NCI-H69 (cell line): ENCODE results near the gene ENTPD6.

Source experiments
- DNase-seq: peaks from one replicate; lab custom pipeline; 2025; lab: John Stamatoyannopoulos, UW

Gene ENTPD6

DNA sequence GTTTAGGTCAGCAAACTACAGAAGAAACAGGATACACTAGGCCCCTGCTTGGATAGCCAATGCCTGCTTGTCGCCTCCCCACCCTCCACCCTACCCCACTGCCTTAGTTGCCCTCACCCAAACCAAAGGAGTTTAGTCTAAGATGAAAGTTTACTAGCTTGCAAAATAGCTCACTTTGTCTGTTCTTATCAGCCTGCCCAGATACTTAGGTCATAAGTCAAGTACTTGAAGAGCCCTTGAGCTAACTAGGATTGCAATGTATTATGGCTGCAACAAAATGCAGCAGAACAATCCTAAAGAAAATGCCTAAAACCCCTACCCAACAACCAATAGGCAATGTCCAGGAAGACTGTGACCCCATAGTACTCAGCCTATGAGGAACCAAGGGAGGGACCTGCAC is 7.3 kb upstream of the ENTPD6 start:
- no peak for DNase-seq

DNA sequence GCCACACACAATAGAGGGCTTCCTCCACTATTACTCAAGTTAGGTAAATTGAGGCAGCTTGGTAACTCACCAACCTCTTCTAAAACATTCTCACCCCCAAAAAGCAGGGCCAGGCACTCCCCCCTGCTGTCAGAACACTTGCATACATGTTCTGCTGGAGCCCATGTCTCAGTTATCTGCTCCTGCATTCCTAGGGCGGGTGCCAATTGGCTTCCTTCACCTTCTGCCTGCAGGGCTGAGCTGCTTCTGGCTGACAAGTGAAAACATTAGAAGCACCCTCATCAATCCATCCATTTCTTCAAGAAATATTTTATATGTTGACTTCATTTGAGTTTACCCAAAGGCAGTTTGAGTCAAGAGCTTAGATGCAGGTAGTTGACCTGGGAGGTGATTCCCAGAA is 4.5 kb upstream of the ENTPD6 start:
- DNase-seq = no peak

DNA sequence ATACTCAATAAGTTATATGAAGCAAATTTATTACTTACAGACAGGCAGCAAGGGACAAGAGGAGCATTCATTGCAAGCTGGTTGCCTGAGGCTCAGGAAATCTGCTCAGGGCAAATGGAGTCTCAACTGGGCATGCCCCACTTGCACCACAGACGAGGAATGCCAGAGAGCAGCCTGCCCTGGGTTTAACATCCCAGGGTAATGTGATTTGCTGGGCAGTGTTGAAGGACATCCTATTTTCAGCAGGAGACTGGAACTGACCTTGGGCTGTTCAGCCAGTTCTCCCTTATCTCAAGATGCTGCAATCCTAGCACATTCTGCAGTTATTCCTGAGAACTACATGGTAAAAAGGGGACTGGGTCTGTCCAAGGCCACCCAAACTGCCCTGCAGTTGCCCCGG is 3.8 kb upstream of the ENTPD6 start:
- DNase-seq = no peak

DNA sequence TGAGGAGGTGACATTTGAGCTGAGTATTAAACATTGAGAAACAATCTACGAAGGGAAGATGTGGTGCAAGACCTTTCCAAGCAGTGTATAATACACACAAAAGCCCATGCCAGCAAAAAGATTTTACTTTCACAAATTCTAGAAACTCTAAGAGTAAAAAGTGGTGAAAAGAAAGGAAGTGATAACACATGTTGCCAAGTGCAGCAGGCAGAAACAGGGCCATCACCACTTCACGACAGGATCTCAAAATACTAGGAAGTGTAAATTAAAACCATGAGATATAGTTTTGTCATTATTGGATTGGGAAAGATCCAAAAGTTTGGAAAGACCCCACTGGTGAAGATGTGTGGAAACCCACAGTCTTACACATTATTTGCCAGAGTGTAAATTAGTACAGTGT is 1.7 kb upstream of the ENTPD6 start:
- DNase-seq = no peak

DNA sequence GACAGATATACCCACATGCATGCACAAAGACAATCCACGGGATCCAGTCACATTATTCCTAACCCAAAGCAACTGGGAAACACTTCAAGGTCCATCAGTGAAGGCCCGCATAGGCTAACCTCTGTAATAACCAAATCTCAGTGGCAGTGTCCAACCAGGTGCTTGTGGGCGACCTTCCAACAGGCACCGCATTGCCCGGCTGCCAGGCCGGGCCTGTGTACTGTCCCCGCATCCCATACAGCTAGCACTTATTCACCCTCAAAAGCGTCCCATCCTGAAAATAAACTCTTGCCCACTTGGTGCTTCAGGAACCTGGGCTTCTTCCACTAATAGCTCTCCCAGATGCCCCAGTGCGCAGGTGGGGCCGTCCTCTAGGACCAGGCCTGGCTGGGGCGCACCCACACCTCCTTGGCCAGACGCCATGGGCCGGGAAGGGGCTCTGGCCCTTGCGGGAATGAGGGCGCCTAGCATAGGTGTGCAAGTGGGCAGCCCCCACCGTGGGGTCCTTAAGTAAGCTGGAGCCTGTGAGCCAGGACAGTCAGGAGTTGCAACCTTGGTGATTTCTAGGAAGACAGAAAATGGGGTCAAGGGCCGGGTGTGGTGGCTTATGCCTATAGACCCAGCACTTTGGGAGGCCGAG is 1.1 kb upstream of the ENTPD6 start:
- DNase-seq = no peak

DNA sequence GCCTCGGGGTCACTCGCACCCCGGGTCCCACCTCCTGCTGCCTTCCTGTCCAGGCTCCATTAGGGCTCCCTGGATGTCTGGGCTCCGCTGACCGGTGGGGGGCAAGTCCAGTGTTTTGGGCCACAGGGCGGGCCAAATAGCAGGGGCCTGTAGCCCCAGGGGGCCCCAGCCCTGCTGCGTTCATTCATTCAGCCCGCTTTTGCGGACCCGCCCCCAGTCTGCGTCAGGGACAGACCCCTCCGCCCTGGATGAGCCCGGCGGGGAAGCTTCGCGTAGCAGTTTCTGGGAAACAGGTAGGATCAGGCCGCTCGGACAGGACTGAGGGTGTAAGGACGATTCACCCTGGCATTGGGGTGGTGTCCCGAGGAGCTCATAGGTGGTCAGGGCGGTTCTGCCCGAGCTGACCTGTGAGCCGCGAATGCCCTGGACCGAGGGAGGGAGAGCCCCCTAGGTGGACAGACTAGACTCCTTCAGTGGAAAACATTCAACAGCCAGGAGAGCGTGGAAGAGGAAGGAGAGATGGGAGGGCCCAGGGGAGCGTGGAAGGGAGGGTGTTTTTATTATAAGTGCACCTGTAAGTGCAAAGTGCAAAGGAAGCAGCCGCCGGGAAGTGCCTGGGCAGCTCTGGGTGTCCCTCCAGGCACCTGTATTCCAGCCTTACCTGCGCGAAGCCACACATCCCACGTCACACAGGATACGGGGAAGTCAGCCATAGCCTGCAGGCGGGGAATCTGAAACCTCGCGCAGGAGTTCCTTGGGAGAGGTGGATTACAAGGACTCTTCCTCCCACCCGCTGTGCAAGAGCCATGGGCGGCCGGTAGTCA is 662 bp downstream of the ENTPD6 start:
- peak; percentile 86 for DNase-seq

DNA sequence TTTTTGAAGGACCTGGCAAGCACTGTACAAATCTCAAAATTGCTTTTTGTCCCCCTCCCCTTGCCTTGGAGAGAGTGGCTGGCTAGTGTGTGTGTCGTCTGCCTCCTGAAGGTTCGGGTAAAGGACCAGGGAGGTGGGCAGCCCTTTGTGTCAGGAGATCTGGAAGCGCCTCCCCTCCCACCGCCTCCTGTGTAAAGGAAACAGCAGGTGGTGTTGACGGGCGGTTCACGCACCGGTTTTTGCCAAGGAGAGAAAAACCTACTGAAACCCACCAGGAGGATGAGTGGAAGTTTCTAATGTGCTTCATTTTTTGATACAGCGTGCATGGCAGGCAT is 1.2 kb downstream of the ENTPD6 start:
- peak; percentile 80 for DNase-seq

DNA sequence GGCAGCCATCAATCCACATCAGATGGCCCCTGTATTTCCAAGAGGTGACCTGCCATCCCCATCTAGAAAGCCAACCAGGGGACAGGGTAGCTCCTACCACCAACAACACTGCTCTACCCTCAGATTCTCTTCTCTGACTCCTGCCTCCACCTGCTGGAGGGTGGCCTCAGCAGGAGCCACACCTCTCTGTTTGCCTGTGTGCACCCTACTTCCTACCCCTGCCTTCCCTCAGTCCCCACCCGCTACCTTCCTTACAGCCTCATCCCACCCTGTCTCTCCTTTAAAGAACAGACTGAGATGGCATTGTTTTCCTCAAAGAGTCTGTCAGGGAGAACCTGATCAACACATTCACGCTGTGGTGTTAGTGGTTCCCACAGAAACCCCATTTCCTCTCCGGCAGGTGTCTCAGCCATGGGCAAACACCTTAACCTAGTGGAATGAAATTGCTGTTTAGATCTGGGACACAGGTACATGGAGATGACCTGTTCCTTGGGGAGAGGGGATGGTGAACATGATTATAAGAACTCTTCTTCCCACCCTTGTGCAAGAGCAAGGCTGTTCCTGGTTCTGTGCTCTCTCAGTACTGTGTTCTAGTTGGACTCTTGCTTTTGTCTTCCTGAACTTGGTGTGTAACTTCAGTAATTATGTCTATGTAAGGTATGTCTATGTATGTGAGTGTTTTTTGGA is 1.8 kb downstream of the ENTPD6 start:
- DNase-seq = peak; percentile 49

DNA sequence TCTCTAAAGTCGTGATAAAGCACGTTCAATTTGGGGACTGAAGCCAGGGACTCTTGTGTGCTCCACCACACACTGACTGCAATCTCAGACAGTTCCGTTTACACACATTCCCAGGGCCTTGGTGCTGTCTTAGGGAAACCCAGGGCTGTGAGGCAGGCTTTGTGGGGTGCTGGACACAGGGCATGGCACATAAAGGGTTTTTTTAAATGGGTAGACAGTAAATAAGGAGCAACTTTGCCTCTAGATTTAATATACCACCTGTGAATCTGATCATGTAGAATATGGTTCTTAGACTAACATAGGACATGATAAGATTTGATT is 2.3 kb downstream of the ENTPD6 start:
- DNase-seq = no peak

DNA sequence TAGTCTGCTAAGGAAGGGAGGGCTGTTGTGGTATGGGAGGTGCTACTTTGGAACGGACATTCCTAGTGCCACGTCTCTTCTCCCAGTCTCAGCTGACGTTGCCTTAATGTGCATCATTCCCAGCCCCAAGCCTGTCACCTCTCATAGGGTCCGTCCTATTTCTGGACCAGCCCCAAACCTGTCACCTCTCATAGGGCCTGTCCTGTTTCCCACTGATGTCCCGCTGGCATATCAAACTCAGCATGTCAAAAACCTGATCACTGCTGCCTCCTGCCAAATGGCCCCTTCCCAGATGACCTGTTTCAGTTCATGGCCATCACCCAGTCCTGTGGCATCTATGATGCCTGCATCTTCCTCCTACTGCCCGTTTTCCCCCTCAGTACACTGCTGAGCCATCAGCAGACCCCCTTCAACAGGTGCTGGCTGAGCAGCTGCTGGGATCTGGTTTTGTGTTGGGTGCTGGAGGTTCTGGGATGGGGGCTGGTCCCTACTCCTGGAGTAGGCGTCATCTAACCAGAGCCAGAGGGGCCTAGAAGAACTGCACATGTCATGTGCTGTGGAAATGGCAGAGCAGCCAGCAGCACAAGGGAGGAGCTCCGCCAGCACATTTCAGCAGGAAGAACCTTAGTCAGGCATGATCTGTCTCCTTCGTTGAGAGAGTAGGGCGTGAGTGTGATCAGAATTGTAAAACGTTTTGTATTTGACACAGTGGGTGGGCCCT is 3.3 kb downstream of the ENTPD6 start:
- no peak for DNase-seq

DNA sequence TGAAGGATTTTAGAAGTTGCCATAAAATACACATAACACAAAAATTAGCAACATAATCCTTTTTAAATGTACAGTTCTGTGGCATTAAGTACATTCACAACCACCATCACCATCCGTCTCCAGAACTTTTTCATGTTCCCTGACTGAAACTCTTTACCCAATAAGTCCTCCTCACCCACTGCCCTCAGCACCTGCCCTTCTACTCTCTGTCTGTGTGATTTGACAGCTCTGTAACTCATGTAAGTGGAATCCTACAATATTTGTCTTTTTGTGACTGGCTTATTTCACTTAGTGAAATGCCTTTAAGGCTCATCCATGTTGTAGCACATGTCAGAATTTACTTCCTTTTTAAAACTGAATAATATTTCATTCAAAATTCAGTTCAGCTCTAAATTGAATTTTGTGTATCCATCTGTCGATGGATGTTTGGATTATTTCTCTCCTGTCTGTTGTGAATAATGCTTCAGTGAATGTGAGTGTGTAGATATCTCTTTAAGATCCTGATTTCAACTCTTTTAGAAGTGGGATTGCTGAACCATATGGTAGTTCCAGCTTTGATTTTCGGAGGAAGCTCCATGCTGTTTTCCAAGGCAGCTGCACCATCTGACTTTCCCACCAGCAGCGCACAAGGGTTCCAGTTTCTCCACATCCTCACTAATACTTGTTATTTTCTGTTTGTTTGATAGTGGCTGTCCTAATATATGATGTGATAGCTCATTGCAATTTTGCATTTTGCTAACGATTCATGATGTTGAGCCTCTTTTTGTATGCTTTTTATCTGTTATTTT is 4.2 kb downstream of the ENTPD6 start:
- peak; percentile 14 for DNase-seq

DNA sequence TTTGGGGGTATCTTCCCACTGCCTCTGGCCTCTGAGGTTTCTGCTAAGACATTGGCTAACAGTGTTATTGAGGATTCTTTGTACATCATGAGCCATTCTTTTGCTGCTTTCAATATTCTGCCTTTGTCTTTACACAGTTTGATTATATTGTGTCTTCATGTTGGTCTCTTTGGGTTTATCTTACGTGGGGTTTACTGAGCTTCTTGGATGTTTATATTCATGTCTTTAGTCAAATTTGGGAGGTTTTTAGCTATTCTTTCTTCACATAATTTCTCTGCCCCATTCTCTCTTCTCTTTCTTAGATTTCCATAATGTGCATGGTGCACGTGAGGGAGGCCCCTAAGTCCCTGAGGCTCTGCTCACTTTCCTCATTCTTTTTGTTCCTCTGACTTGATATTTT is 7.6 kb downstream of the ENTPD6 start:
- DNase-seq = no peak

DNA sequence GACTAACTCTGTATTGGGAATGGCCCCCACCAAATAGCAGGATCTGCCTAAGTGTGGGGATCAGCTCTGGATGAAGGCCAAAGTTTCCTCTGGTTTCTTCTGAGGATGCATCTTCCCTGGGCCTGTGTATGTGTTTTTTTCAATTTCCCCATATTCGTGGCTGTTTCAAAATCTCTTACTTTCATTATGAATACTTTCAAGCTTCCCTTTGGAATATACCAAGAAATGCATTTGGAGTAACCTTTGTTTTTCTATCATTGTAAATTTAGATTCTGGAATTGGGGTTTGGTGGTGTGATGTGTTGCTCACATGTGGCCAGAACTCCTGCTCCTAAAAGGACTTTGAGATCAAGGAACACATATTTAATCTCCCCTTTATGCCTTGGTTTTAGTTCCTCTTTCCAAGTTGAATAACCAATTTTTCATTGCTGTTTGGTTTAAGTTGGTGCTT is 8.4 kb downstream of the ENTPD6 start:
- DNase-seq = no peak

DNA sequence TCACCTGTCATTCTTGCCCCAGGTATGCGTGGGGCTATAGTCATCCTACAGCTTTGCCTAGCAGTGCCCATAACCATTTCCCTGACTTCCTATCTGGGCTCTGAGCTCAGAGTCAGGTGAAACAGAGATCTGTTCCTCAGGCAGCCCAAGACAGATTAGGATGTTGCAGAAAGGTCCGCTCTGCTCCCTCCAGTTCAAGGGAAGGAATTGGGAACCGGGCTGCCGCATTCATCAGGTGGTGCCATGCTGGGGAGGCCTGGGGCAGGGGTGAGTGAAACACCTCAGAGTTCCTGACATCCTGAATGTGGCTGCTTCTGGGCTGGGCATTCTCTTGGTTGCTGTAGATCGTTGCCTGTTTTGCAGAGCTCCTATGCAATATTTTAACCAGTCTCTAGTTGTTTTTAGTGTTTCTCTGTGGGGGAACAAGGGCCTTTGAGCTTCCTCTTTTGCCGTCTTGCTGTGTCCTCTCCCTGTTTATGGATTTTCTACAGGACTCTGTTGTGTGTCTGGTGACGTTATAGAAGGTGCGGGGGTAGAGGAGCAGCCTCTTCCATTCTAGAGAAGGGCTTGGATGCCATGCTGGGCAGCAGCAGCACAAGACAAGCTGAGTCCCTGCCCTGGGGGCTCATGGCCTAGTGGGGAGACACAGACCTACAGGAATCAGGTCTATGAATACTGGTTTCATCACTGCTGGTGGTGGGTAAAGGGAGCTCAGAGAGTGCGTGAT is 9.2 kb downstream of the ENTPD6 start:
- no peak for DNase-seq

DNA sequence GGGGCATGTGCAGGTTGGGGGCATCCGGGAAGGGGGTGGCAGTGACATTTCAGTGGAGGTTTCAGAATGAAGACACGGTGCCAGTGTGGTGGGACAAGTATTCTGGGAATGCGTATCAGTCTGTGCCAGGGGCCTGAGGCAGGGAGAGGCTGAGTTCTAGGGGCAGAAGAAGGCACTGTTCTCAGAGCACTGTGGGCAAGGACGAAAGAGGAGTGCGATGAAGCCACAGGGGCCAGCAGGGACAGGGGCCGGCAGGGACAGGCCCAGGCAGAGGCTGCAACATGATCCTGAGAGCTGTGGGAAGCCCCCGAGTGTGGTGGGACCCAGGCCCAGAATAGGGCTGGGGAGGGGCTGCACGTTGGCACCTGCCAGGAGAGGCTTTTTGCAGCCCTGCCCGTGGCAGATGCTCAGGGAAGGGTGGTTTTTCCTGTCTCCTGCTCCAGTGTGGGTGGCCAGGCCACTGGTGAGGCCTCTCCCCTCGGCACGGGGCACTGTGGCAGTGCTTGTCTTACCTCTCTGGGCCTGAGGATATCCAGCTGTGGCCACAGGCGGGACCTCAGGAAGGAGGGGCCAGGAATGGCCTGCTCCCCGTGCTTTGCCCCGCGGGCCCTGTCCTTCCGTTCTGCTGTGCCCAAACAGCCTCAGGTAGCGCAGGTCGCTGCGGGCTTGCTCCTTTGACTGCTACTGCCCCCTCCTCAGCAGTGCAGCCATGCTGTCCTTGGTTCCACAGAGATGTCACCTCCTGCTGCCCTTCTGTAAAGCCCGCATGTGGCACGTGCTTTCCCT is 10.0 kb downstream of the ENTPD6 start:
- no peak for DNase-seq

DNA sequence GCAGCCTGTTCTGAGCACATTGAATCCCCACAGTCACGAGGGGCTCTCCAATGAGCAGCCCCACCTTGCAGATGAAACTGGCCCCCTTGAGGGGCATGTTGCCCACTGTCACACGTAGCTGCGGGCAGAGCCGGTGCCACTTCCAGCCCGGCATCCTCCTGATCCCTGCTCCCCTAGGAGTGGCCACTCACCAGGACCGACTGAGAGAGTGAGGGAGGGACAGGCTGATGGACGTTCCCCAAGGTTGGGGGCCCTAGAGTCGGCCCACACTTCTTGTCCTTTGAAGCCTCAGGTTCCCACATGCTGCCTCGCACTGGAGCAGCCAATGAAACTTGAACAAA is 10.5 kb downstream of the ENTPD6 start:
- DNase-seq = no peak

DNA sequence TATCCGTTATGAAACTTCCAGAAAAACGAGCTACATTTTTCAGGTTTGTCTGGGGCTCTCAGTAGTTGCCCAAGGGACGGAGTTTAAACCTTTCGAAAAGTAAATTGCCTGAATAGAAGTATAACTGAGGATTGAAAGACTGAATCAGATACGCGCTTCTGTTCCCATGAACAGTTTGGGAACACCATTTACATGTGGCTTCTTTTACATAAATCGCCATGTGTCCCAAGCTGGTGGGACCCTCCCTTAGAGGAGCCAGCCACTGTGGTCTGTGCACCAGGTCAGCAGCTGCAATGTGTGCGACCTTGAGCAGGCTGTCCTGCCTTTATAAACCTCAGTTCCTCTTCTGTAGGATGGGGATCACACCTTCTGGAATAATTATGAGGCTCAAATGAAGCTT is 11.0 kb downstream of the ENTPD6 start:
- DNase-seq = no peak

DNA sequence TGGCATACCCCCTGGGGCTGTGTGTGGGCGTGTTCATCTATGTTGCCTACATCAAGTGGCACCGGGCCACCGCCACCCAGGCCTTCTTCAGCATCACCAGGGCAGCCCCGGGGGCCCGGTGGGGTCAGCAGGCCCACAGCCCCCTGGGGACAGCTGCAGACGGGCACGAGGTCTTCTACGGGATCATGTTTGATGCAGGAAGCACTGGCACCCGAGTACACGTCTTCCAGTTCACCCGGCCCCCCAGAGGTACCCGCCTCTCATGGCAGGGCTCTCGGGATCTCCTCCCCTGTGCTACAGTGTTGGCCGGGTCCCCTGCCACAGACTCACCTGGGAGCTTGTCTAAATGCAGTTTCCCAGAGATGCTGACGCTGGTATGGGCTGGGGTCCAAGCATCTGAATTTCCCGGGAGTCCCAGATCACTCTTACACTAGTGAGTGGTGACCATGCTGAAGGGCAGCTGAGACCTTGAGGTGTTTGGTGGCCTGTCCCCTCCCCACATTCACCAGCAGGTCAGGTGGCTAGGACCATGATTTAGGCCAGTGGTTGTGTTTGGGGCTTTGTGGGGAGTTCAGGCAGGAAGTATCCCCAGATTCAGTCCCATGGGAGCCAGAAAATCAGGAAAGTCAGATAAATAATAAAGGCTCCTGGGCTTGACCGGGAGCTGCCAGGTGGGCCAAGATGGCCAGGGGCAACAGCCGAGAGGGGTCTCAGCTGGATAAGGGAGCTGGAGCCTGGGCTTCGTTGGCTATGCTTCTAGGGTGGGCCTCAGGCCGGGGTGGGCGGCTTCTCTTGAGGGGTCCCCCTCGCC is 11.8 kb downstream of the ENTPD6 start:
- DNase-seq = no peak

DNA sequence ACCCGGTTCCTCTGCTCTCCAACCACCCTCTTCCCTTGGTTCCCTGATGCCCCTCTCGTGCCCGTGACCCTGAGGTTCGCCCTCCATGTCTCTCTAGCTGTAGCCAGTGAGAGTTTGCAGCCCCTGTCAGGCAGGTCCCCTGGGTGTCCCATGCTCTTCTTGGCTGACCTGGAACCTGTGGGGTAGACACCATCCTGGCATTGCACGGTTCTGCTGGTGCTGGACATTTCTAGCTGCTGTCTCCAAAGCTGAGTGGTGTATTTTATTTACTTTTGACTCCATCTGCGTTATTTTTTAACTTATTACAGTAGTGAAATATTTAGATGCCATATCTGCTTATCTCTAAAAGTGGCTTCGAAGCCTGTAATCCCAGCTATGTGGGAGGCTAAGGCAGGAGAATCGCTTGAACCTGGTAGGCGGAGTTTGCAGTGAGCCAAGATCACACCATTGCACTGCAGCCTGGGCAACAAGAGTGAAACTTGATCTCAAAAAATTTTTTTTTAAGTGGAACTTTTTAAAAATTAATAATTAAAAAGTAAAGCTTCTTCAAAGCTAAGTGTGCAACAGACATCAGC is 12.5 kb downstream of the ENTPD6 start:
- no peak for DNase-seq
